GM23338 (cell line): ENCODE data around the gene CBR1. TPM values are rescaled to one million over a fixed set of nuclear protein-coding genes. Genes with fewer than 3 reads are reported as not detected.

Source experiments
- EZH2 ChIP-seq: fragments of 200-600 bp; sonication (generic); IDR thresholded peaks from one replicate; pipeline ENCODE4 v1.8.0; 2017; ENCODE audit warnings: antibody characterized with exemption, mild to moderate bottlenecking, low read depth; ENCODE audit not compliant: unreplicated experiment
- EZH2phosphoT487 ChIP-seq: fragments of 200-600 bp; sonication (generic); IDR thresholded peaks from one replicate; pipeline ENCODE4 v1.8.1; 2018; ENCODE audit warnings: antibody characterized with exemption; ENCODE audit not compliant: unreplicated experiment
- POLR2AphosphoS5 ChIP-seq: IDR thresholded peaks from 2 replicates; pipeline ENCODE4 v1.6.1; 2016; ENCODE audit warnings: antibody characterized with exemption, low read depth
- ZNF331 ChIP-seq: fragments of 250-450 bp; sonication (Bioruptor Pico); IDR thresholded peaks from 2 replicates; pipeline ENCODE4 v1.5.0; 2020; ENCODE audit warnings: low read depth, mild to moderate bottlenecking, moderate library complexity
- polyA plus RNA-seq: library from polyadenylated mRNA; unstranded; fragments of >200 nt; fragmentation: Nextera tagmentation; extraction: Ambion mirVana; gene quantifications from 2 replicates; pipeline ENCODE4 v1.2.1, GENCODE V29; 2016
- total RNA-seq: library from RNA; depleted of rRNA; stranded (reverse); fragments of >200 nt; shearing (Covaris generic); gene quantifications from 2 replicates; pipeline ENCODE4 v1.2.3, GENCODE V29; 2014
- TF ChIP-seq, protein P1 (sequence below): fragments of 250-450 bp; sonication (Bioruptor Pico); IDR thresholded peaks from 2 replicates; pipeline ENCODE4 v1.5.0; 2020; ENCODE audit warnings: mild to moderate bottlenecking, moderate library complexity
- TF ChIP-seq, protein P2 (sequence below): IDR thresholded peaks from one replicate; pipeline ENCODE4 v1.6.1; 2018; ENCODE audit warnings: antibody characterized with exemption; ENCODE audit not compliant: unreplicated experiment

CBR1 gene
- total and polyA plus RNA-seq, 2 experiments from 2014 or later = 285 to 487 TPM

DNA sequence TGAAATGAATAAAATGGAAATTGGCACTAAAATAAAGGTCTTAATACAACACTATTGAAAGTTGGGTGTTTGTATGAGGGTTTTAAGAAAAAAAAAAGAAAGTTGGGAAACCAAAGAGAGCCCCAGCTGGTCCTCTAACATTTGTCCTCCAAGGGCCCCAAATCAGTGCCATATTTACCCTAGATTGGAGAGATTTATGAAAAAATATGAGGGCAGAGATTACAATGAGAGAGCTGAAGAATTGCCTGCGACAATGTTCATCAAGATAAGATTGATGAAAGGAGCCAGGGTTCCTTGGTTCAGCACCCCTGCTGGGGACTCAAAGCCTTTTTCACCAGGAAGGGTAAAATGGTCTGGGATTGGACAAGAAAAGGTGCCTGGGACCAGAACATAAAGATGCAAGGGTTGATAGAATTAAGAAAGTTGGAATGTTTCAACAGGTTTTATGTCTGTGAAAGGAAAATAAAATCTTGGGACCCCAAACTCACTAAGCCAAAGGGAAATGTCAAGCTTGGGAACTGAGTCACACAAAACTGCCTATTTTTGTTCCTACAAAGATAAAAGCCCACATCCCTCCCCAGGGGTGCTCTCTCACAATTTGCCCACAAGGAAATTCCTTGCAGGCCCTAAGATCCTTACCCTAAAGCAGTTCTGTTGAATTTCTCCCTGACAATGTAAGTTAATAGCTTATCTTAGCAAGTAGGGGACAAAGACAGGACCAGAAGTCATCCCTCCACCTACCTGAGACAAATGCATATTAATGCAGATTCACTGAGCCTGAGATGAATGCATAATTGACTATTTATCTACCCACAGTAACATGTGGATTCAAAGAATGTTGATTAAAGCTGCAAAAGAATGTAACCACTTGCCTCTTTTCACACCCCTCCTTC, 26.8 kb downstream of the CBR1 start (continued):
- TF ChIP-seq, protein P1, sequence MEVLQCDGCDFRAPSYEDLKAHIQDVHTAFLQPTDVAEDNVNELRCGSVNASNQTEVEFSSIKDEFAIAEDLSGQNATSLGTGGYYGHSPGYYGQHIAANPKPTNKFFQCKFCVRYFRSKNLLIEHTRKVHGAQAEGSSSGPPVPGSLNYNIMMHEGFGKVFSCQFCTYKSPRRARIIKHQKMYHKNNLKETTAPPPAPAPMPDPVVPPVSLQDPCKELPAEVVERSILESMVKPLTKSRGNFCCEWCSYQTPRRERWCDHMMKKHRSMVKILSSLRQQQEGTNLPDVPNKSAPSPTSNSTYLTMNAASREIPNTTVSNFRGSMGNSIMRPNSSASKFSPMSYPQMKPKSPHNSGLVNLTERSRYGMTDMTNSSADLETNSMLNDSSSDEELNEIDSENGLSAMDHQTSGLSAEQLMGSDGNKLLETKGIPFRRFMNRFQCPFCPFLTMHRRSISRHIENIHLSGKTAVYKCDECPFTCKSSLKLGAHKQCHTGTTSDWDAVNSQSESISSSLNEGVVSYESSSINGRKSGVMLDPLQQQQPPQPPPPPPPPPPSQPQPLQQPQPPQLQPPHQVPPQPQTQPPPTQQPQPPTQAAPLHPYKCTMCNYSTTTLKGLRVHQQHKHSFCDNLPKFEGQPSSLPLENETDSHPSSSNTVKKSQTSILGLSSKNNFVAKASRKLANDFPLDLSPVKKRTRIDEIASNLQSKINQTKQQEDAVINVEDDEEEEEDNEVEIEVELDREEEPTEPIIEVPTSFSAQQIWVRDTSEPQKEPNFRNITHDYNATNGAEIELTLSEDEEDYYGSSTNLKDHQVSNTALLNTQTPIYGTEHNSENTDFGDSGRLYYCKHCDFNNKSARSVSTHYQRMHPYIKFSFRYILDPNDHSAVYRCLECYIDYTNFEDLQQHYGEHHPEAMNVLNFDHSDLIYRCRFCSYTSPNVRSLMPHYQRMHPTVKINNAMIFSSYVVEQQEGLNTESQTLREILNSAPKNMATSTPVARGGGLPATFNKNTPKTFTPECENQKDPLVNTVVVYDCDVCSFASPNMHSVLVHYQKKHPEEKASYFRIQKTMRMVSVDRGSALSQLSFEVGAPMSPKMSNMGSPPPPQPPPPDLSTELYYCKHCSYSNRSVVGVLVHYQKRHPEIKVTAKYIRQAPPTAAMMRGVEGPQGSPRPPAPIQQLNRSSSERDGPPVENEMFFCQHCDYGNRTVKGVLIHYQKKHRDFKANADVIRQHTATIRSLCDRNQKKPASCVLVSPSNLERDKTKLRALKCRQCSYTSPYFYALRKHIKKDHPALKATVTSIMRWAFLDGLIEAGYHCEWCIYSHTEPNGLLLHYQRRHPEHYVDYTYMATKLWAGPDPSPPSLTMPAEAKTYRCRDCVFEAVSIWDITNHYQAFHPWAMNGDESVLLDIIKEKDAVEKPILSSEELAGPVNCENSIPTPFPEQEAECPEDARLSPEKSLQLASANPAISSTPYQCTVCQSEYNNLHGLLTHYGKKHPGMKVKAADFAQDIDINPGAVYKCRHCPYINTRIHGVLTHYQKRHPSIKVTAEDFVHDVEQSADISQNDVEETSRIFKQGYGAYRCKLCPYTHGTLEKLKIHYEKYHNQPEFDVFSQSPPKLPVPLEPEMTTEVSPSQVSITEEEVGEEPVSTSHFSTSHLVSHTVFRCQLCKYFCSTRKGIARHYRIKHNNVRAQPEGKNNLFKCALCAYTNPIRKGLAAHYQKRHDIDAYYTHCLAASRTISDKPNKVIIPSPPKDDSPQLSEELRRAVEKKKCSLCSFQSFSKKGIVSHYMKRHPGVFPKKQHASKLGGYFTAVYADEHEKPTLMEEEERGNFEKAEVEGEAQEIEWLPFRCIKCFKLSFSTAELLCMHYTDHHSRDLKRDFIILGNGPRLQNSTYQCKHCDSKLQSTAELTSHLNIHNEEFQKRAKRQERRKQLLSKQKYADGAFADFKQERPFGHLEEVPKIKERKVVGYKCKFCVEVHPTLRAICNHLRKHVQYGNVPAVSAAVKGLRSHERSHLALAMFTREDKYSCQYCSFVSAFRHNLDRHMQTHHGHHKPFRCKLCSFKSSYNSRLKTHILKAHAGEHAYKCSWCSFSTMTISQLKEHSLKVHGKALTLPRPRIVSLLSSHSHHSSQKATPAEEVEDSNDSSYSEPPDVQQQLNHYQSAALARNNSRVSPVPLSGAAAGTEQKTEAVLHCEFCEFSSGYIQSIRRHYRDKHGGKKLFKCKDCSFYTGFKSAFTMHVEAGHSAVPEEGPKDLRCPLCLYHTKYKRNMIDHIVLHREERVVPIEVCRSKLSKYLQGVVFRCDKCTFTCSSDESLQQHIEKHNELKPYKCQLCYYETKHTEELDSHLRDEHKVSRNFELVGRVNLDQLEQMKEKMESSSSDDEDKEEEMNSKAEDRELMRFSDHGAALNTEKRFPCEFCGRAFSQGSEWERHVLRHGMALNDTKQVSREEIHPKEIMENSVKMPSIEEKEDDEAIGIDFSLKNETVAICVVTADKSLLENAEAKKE = no peak
- TF ChIP-seq ZNF331 (CRISPR knock-in tag) (no peak), EZH2phosphoT487 (no peak), EZH2 (no peak), POLR2AphosphoS5 (peak; percentile 12; the same call in 1 of the 2 replicates)
- TF ChIP-seq, protein P2, sequence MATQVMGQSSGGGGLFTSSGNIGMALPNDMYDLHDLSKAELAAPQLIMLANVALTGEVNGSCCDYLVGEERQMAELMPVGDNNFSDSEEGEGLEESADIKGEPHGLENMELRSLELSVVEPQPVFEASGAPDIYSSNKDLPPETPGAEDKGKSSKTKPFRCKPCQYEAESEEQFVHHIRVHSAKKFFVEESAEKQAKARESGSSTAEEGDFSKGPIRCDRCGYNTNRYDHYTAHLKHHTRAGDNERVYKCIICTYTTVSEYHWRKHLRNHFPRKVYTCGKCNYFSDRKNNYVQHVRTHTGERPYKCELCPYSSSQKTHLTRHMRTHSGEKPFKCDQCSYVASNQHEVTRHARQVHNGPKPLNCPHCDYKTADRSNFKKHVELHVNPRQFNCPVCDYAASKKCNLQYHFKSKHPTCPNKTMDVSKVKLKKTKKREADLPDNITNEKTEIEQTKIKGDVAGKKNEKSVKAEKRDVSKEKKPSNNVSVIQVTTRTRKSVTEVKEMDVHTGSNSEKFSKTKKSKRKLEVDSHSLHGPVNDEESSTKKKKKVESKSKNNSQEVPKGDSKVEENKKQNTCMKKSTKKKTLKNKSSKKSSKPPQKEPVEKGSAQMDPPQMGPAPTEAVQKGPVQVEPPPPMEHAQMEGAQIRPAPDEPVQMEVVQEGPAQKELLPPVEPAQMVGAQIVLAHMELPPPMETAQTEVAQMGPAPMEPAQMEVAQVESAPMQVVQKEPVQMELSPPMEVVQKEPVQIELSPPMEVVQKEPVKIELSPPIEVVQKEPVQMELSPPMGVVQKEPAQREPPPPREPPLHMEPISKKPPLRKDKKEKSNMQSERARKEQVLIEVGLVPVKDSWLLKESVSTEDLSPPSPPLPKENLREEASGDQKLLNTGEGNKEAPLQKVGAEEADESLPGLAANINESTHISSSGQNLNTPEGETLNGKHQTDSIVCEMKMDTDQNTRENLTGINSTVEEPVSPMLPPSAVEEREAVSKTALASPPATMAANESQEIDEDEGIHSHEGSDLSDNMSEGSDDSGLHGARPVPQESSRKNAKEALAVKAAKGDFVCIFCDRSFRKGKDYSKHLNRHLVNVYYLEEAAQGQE = no peak
